ENCODE results near the gene DGKH. TPM values are rescaled to one million over a fixed set of nuclear protein-coding genes. Genes with fewer than 3 reads are reported as not detected.

The DGKH gene
- total RNA-seq, 1 donor from 2014 or later: 45.1 TPM

- Mint-ChIP-seq H3K4me3 (ENCODE audit: unreplicated experiment) (no peak overlapping the region), H3K4me1 (ENCODE audit: unreplicated experiment) (peaks cover 17% of the 10 kb centered on the region), H3K27ac (ENCODE audit: unreplicated experiment) (peak overlapping the region; percentile 15), H3K9me3 (ENCODE audit: unreplicated experiment) (no peaks in the 10 kb centered on the region), H3K27me3 (ENCODE audit: unreplicated experiment) (no peaks in the 10 kb centered on the region), H3K36me3 (ENCODE audit: low read depth, unreplicated experiment) (peaks cover 35% of the 10 kb centered on the region)
- TF ChIP-seq CTCF (IDR thresholded peaks at IDR 0.05; ENCODE audit: unreplicated experiment): no peak
- no peak for DNase-seq (ENCODE audit: low spot score)
Observed at GRCh38 chr13:42173789-42174343, 125.4 kb downstream of the DGKH start.

- TF ChIP-seq CTCF (IDR thresholded peaks at IDR 0.05; ENCODE audit: unreplicated experiment): no peak
- Mint-ChIP-seq H3K36me3 (ENCODE audit: low read depth, unreplicated experiment) (peaks cover 29% of the 10 kb centered on the region), H3K4me1 (ENCODE audit: unreplicated experiment) (peaks cover 15% of the 10 kb centered on the region), H3K9me3 (ENCODE audit: unreplicated experiment) (no peaks in the 10 kb centered on the region), H3K4me3 (ENCODE audit: unreplicated experiment) (no peak overlapping the region), H3K27ac (ENCODE audit: unreplicated experiment) (peak overlapping the region; percentile 15), H3K27me3 (ENCODE audit: unreplicated experiment) (no peaks in the 10 kb centered on the region)
- no peak for DNase-seq (ENCODE audit: low spot score)
Observed at GRCh38 chr13:42174344-42175162, 126.1 kb downstream of the DGKH start.

GRCh38 chr13:42176294-42176693 is 127.8 kb downstream of the DGKH start:
- Mint-ChIP-seq H3K4me3 (ENCODE audit: unreplicated experiment) (no peak overlapping the region), H3K4me1 (ENCODE audit: unreplicated experiment) (peaks cover 16% of the 10 kb centered on the region), H3K27me3 (ENCODE audit: unreplicated experiment) (peaks cover 1% of the 10 kb centered on the region)

GRCh38 chr13:42177189-42177588 is 128.7 kb downstream of the DGKH start:
- Mint-ChIP-seq H3K27me3 (ENCODE audit: unreplicated experiment) (peaks cover 2% of the 10 kb centered on the region), H3K4me3 (ENCODE audit: unreplicated experiment) (no peak overlapping the region), H3K36me3 (ENCODE audit: low read depth, unreplicated experiment) (peaks cover 27% of the 10 kb centered on the region), H3K27ac (ENCODE audit: unreplicated experiment) (no peak overlapping the region), H3K4me1 (ENCODE audit: unreplicated experiment) (peaks cover 16% of the 10 kb centered on the region), H3K9me3 (ENCODE audit: unreplicated experiment) (no peaks in the 10 kb centered on the region)
- TF ChIP-seq CTCF (IDR thresholded peaks at IDR 0.05; ENCODE audit: unreplicated experiment): no peak
- DNase-seq (ENCODE audit: low spot score): no peak

More at GRCh38 chr13:42176294-42176693, 127.8 kb downstream of the DGKH start:
- DNase-seq (ENCODE audit: low spot score): no peak
- peaks cover 28% of the 10 kb centered on the region for H3K36me3 Mint-ChIP-seq (ENCODE audit: low read depth, unreplicated experiment)
- H3K27ac Mint-ChIP-seq (ENCODE audit: unreplicated experiment): peak overlapping the region; percentile 1
- no peak for TF ChIP-seq CTCF (IDR thresholded peaks at IDR 0.05; ENCODE audit: unreplicated experiment)
- no peaks in the 10 kb centered on the region for H3K9me3 Mint-ChIP-seq (ENCODE audit: unreplicated experiment)

GRCh38 chr13:42181381-42181953 is 133.0 kb downstream of the DGKH start:
- Mint-ChIP-seq H3K36me3 (ENCODE audit: low read depth, unreplicated experiment) (peaks cover 22% of the 10 kb centered on the region), H3K27me3 (ENCODE audit: unreplicated experiment) (peaks cover 6% of the 10 kb centered on the region), H3K9me3 (ENCODE audit: unreplicated experiment) (no peaks in the 10 kb centered on the region), H3K27ac (ENCODE audit: unreplicated experiment) (peak overlapping the region; percentile 38), H3K4me3 (ENCODE audit: unreplicated experiment) (no peak overlapping the region), H3K4me1 (ENCODE audit: unreplicated experiment) (peaks cover 8% of the 10 kb centered on the region)
- DNase-seq (ENCODE audit: low spot score): no peak
- TF ChIP-seq CTCF (IDR thresholded peaks at IDR 0.05; ENCODE audit: unreplicated experiment): no peak

All from endothelial cell (in vitro differentiated cells).